GM13976 (cell line): ENCODE data around the gene DCTN3.

Experiments
- DNase-seq: peaks from one replicate; pipeline ENCODE4 v3.0.0; 2012; ENCODE audit warnings: low spot score
- CTCF ChIP-seq: IDR thresholded peaks from 2 replicates; pipeline ENCODE4 v1.5.1; 2012; ENCODE audit warnings: borderline replicate concordance, mild to moderate bottlenecking; ENCODE audit not compliant: insufficient read depth; ENCODE audit errors: extremely low read depth, missing control alignments, control extremely low read depth
- in situ Hi-C: fragments of 300-500 bp; cut with MboI; formaldehyde crosslinking; loops from one replicate; pipeline ENCODE4 v1.12.0; 2022; ENCODE audit warnings: low sequenced_read_pairs, mixed read lengths, inconsistent platforms; ENCODE audit not compliant: unreplicated experiment

Gene DCTN3

GRCh38 chr9:34611251-34611810 is 9.0 kb downstream of the DCTN3 start:
- no peak for TF ChIP-seq CTCF
- no peak for DNase-seq
- in situ Hi-C loops = no loop called here

GRCh38 chr9:34610434-34611206 is 9.7 kb downstream of the DCTN3 start:
- TF ChIP-seq CTCF = no peak
- DNase-seq = no peak
- in situ Hi-C loops = no loop called here

DNA sequence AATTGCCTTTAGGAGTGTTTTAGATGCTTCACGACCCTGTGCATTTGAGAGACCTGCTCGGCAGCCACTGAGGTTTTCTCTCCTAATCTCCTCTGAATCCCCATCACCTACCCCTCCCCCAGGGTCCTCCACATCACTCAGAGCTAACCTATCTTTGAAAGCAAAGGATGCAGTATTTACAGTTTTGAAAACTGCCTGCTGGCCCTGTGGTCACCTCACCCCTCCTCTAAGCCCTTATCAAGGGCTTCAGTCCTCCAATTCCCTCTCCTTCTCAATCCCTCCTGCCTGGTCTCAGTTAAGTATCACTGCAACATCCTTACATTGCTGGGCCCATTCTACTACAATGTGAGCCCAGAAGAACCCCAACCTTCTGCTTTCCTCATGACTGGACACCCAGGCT is 13.0 kb downstream of the DCTN3 start:
- TF ChIP-seq CTCF = no peak
- in situ Hi-C loops = loop anchor here (10.0 kb wide), 2 partner anchors 173 to 203 kb away; no protein-coding TSS in a partner anchor
- DNase-seq = no peak

DNA sequence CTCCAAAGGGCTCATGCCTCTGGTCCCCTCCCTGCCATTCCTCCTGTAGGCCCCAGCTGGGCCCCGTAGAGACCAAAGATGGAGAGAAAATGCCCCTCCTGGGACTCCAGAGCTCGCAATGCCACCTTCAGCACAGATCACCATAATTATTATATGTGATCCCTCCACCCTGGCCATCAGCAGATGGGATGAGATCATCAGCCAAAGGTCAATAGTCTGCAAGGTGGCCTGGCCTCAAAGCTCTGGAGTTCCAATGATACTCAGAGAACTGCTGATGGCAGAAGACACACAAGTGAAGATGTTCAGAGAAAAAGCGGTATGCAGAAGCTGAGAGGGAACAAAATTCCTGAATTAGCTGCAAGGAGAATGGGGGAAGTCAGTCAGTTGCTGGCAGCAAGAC is 13.4 kb downstream of the DCTN3 start:
- no peak for TF ChIP-seq CTCF
- in situ Hi-C loops = loop anchor here (10.0 kb wide), 2 partner anchors 172 to 202 kb away; no protein-coding TSS in a partner anchor
- DNase-seq = no peak

GRCh38 chr9:34606190-34606589 is 14.1 kb downstream of the DCTN3 start:
- in situ Hi-C loops = loop anchor here (10.0 kb wide), 2 partner anchors 171 to 201 kb away; no protein-coding TSS in a partner anchor
- no peak for DNase-seq

More at GRCh38 chr9:34606190-34606589, 14.1 kb downstream of the DCTN3 start:
- TF ChIP-seq CTCF = no peak
